Panc1 (cell line): Measurements from ENCODE around the gene DPYD.

Source experiments
- CTCF ChIP-seq: fragments of 450-650 bp; IDR thresholded peaks from 2 replicates; pipeline ENCODE4 v1.5.1; 2017; ENCODE audit warnings: mild to moderate bottlenecking
- POLR2AphosphoS5 ChIP-seq: IDR thresholded peaks from 2 replicates; pipeline ENCODE4 v1.6.1; 2012; ENCODE audit warnings: mild to moderate bottlenecking, low read depth, low read length, moderate library complexity
- TF ChIP-seq, protein P1 (sequence below), 2 experiments: IDR thresholded peaks; 2 replicates each; pipeline ENCODE4 v1.6.1; 2011 to 2012; ENCODE audit warnings: low read depth in 2 of 2, control low read depth in 1 of 2, low read length in 1 of 2, mild to moderate bottlenecking in 1 of 2, moderate library complexity in 1 of 2; ENCODE audit not compliant: insufficient read depth in 1 of 2

GRCh38 chr1:97307151-97307550 is 613.7 kb downstream of the DPYD start:
- TF ChIP-seq, protein P1, sequence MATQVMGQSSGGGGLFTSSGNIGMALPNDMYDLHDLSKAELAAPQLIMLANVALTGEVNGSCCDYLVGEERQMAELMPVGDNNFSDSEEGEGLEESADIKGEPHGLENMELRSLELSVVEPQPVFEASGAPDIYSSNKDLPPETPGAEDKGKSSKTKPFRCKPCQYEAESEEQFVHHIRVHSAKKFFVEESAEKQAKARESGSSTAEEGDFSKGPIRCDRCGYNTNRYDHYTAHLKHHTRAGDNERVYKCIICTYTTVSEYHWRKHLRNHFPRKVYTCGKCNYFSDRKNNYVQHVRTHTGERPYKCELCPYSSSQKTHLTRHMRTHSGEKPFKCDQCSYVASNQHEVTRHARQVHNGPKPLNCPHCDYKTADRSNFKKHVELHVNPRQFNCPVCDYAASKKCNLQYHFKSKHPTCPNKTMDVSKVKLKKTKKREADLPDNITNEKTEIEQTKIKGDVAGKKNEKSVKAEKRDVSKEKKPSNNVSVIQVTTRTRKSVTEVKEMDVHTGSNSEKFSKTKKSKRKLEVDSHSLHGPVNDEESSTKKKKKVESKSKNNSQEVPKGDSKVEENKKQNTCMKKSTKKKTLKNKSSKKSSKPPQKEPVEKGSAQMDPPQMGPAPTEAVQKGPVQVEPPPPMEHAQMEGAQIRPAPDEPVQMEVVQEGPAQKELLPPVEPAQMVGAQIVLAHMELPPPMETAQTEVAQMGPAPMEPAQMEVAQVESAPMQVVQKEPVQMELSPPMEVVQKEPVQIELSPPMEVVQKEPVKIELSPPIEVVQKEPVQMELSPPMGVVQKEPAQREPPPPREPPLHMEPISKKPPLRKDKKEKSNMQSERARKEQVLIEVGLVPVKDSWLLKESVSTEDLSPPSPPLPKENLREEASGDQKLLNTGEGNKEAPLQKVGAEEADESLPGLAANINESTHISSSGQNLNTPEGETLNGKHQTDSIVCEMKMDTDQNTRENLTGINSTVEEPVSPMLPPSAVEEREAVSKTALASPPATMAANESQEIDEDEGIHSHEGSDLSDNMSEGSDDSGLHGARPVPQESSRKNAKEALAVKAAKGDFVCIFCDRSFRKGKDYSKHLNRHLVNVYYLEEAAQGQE (IDR thresholded peaks at IDR 0.05; ENCODE audit: insufficient read depth in 1 of 2, low read depth in 2 of 2, low read length in 1 of 2), result no peak
- no peak for TF ChIP-seq CTCF
- no peak for TF ChIP-seq POLR2AphosphoS5
